ENCODE data around the gene FGD2.

FGD2 gene

GRCh38 chr6:36967301-36967700 lies 38.2 kb upstream of the FGD2 start:
- no peaks in the 10 kb centered on the region for H3K4me1 ChIP-seq (ENCODE audit: control insufficient read depth, insufficient read depth, low read length)
- CTCF ChIA-PET = interaction anchor here (2.9 kb wide), 1 partner anchor 51 kb away, joined by 15 read pairs; no protein-coding TSS in a partner anchor
- H3K27ac ChIP-seq (ENCODE audit: extremely low read depth, low read depth, low read length) = no peak overlapping the region
- no peaks in the 10 kb centered on the region for H3K9me3 ChIP-seq (ENCODE audit: control insufficient read depth, insufficient read depth, low read depth, low read length)
- TF ChIP-seq ZNF747 (tag by site-specific recombination; IDR thresholded peaks at IDR 0.05) = no peak
- TF ChIP-seq ZNF518A (tag by site-specific recombination; conservative IDR thresholded peaks at IDR 0.05; ENCODE audit: low read depth) = no peak
- TF ChIP-seq INSM2 (tag by site-specific recombination; IDR thresholded peaks at IDR 0.05) = no peak
- TF ChIP-seq ZNF791 (tag by site-specific recombination; IDR thresholded peaks at IDR 0.05) = no peak
- TF ChIP-seq IKZF3 (tag by site-specific recombination; IDR thresholded peaks at IDR 0.05) = no peak
- TF ChIP-seq ZNF341 (tag by site-specific recombination; IDR thresholded peaks at IDR 0.05; ENCODE audit: low read depth) = no peak
- peaks cover 7 to 54% of the 10 kb centered on the region in 2 experiments; a peak in 1 of 3 replicates for H3K36me3 ChIP-seq (ENCODE audit: control insufficient read depth in 2 of 2, insufficient read depth in 1 of 2, low read length in 2 of 2)
- H3K4me3 ChIP-seq (ENCODE audit: low read depth, low read length) = no peak overlapping the region
- POLR2A ChIA-PET = interaction anchor here (0.7 kb wide), 1 partner anchor 19 kb away, joined by 3 read pairs; the partner anchor contains the start of gene MTCH1

GRCh38 chr6:36967757-36968156 lies 37.7 kb upstream of the FGD2 start:
- Histone ChIP-seq H3K36me3 (ENCODE audit: control insufficient read depth in 2 of 2, insufficient read depth in 1 of 2, low read length in 2 of 2) (peaks cover 7 to 59% of the 10 kb centered on the region in 2 experiments; a peak in 1 of 3 replicates), H3K4me1 (ENCODE audit: control insufficient read depth, insufficient read depth, low read length) (no peaks in the 10 kb centered on the region), H3K27ac (ENCODE audit: extremely low read depth, low read depth, low read length) (no peak overlapping the region), H3K4me3 (ENCODE audit: low read depth, low read length) (no peak overlapping the region), H3K9me3 (ENCODE audit: control insufficient read depth, insufficient read depth, low read depth, low read length) (no peaks in the 10 kb centered on the region)
- ChIA-PET CTCF (interaction anchor here (2.9 kb wide), 1 partner anchor 51 kb away, joined by 15 read pairs; no protein-coding TSS in a partner anchor), POLR2A (interaction anchor here (0.7 kb wide), 1 partner anchor 18 kb away, joined by 3 read pairs; the partner anchor contains the start of gene MTCH1)
- no peak for TF ChIP-seq SETDB1 (IDR thresholded peaks at IDR 0.05; ENCODE audit: insufficient read length, low read length)
- TF ChIP-seq ZNF223 (tag by site-specific recombination; IDR thresholded peaks at IDR 0.05) = no peak
- no peak for TF ChIP-seq PRDM4 (tag by site-specific recombination; IDR thresholded peaks at IDR 0.05)
- 0 out of 2 replicates have a peak, but pooled peaks have one; percentile 27 for TF ChIP-seq PBX3 (CRISPR knock-in tag; IDR thresholded peaks at IDR 0.05)
- no peak for TF ChIP-seq ZNF530 (tag by site-specific recombination; IDR thresholded peaks at IDR 0.05; ENCODE audit: low read depth)
- no peak for TF ChIP-seq EGR2 (tag by site-specific recombination; IDR thresholded peaks at IDR 0.05; ENCODE audit: low read depth)
- TF ChIP-seq ZNF658 (tag by site-specific recombination; IDR thresholded peaks at IDR 0.05) = no peak
- TF ChIP-seq ZNF785 (tag by site-specific recombination; IDR thresholded peaks at IDR 0.05) = no peak

All from HEK293 (cell line).